Measurements from ENCODE around the gene ADIPOQ.

The ADIPOQ gene

GRCh38 chr3:186875708-186876107, 33.2 kb downstream of the ADIPOQ start:
- Histone ChIP-seq H2AFZ (no peak overlapping the region), H3K4me1 (no peaks in the 10 kb centered on the region), H3K4me2 (ENCODE audit: low read length) (no peak overlapping the region), H3K27ac (no peak overlapping the region), H3K79me2 (no peaks in the 10 kb centered on the region), H3K9me3 (ENCODE audit: control insufficient read depth, low read length) (no peaks in the 10 kb centered on the region), H3K4me3 (ENCODE audit: low read depth, low read length) (no peak overlapping the region), H3K27me3 (ENCODE audit: control insufficient read depth, insufficient read depth, low read length) (no peaks in the 10 kb centered on the region), H3K9ac (no peak overlapping the region), H3K36me3 (ENCODE audit: control insufficient read depth, insufficient read depth, low read length) (no peaks in the 10 kb centered on the region)
- no peak for TF ChIP-seq CTCF (IDR thresholded peaks at IDR 0.05)

GRCh38 chr3:186879781-186880180, 37.3 kb downstream of the ADIPOQ start:
- Histone ChIP-seq H3K4me3 (ENCODE audit: low read depth, low read length) (no peak overlapping the region), H3K9ac (no peak overlapping the region), H3K79me2 (no peaks in the 10 kb centered on the region), H2AFZ (no peak overlapping the region), H3K4me1 (no peaks in the 10 kb centered on the region), H3K27ac (no peak overlapping the region), H3K4me2 (ENCODE audit: low read length) (no peak overlapping the region), H3K27me3 (ENCODE audit: control insufficient read depth, insufficient read depth, low read length) (no peaks in the 10 kb centered on the region), H3K36me3 (ENCODE audit: control insufficient read depth, insufficient read depth, low read length) (no peaks in the 10 kb centered on the region), H3K9me3 (ENCODE audit: control insufficient read depth, low read length) (no peaks in the 10 kb centered on the region)
- TF ChIP-seq CTCF (IDR thresholded peaks at IDR 0.05) = no peak

- Histone ChIP-seq H3K4me1 (no peaks in the 10 kb centered on the region), H3K4me2 (ENCODE audit: low read length) (no peak overlapping the region), H3K27me3 (ENCODE audit: control insufficient read depth, insufficient read depth, low read length) (no peaks in the 10 kb centered on the region), H3K36me3 (ENCODE audit: control insufficient read depth, insufficient read depth, low read length) (no peaks in the 10 kb centered on the region), H3K9me3 (ENCODE audit: control insufficient read depth, low read length) (no peaks in the 10 kb centered on the region), H3K4me3 (ENCODE audit: low read depth, low read length) (no peak overlapping the region), H2AFZ (no peak overlapping the region), H3K9ac (no peak overlapping the region), H3K27ac (no peak overlapping the region), H3K79me2 (no peaks in the 10 kb centered on the region)
- TF ChIP-seq CTCF (IDR thresholded peaks at IDR 0.05) = no peak
These were observed 37.9 kb downstream of the ADIPOQ start for GRCh38 chr3:186880406-186880805.

GRCh38 chr3:186882150-186882524, 39.6 kb downstream of the ADIPOQ start:
- Histone ChIP-seq H3K4me1 (no peaks in the 10 kb centered on the region), H3K27ac (no peak overlapping the region)

More at GRCh38 chr3:186882150-186882524, 39.6 kb downstream of the ADIPOQ start:
- H3K27me3 ChIP-seq (ENCODE audit: control insufficient read depth, insufficient read depth, low read length) = no peaks in the 10 kb centered on the region
- no peaks in the 10 kb centered on the region for H3K79me2 ChIP-seq
- no peak overlapping the region for H3K4me3 ChIP-seq (ENCODE audit: low read depth, low read length)
- H2AFZ ChIP-seq = no peak overlapping the region
- no peaks in the 10 kb centered on the region for H3K36me3 ChIP-seq (ENCODE audit: control insufficient read depth, insufficient read depth, low read length)
- TF ChIP-seq CTCF (IDR thresholded peaks at IDR 0.05) = no peak
- no peak overlapping the region for H3K9ac ChIP-seq
- no peaks in the 10 kb centered on the region for H3K9me3 ChIP-seq (ENCODE audit: control insufficient read depth, low read length)
- no peak overlapping the region for H3K4me2 ChIP-seq (ENCODE audit: low read length)
